Neural progenitor cell (in vitro differentiated cells): ENCODE results near the gene PCLO.

Experiments
- EZH2 ChIP-seq: fragments of 200-600 bp; sonication (generic); IDR thresholded peaks from 2 replicates; pipeline ENCODE4 v1.6.1; 2017; ENCODE audit warnings: antibody characterized with exemption, mild to moderate bottlenecking, moderate library complexity
- EZH2phosphoT487 ChIP-seq: fragments of 200-600 bp; sonication (generic); IDR thresholded peaks from 2 replicates; pipeline ENCODE4 v1.6.1; 2017; ENCODE audit warnings: antibody characterized with exemption
- TF ChIP-seq, protein P1 (sequence below): fragments of 200-600 bp; sonication (generic); IDR thresholded peaks from 2 replicates; pipeline ENCODE4 v1.5.1; 2017; ENCODE audit warnings: antibody characterized with exemption, mild to moderate bottlenecking

GRCh38 chr7:82865856-82866255 lies 296.8 kb downstream of the PCLO start:
- TF ChIP-seq, protein P1, sequence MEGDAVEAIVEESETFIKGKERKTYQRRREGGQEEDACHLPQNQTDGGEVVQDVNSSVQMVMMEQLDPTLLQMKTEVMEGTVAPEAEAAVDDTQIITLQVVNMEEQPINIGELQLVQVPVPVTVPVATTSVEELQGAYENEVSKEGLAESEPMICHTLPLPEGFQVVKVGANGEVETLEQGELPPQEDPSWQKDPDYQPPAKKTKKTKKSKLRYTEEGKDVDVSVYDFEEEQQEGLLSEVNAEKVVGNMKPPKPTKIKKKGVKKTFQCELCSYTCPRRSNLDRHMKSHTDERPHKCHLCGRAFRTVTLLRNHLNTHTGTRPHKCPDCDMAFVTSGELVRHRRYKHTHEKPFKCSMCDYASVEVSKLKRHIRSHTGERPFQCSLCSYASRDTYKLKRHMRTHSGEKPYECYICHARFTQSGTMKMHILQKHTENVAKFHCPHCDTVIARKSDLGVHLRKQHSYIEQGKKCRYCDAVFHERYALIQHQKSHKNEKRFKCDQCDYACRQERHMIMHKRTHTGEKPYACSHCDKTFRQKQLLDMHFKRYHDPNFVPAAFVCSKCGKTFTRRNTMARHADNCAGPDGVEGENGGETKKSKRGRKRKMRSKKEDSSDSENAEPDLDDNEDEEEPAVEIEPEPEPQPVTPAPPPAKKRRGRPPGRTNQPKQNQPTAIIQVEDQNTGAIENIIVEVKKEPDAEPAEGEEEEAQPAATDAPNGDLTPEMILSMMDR = no peak
- no peak for TF ChIP-seq EZH2
- no peak for TF ChIP-seq EZH2phosphoT487
